NCI-H2227 treated with DMSO at 0.1 percent for 48 hours (cell line): Measurements from ENCODE around the gene VCAN.
"Not testable (repeated sequence)": the region's sequence is repeated elsewhere in the genome, so short reads cannot be mapped to it uniquely, and the experiment has no call there.

ENCODE experiments used
- DNase-seq: peaks from one replicate; lab custom pipeline; 2025; lab: John Stamatoyannopoulos, UW

The VCAN gene

DNA sequence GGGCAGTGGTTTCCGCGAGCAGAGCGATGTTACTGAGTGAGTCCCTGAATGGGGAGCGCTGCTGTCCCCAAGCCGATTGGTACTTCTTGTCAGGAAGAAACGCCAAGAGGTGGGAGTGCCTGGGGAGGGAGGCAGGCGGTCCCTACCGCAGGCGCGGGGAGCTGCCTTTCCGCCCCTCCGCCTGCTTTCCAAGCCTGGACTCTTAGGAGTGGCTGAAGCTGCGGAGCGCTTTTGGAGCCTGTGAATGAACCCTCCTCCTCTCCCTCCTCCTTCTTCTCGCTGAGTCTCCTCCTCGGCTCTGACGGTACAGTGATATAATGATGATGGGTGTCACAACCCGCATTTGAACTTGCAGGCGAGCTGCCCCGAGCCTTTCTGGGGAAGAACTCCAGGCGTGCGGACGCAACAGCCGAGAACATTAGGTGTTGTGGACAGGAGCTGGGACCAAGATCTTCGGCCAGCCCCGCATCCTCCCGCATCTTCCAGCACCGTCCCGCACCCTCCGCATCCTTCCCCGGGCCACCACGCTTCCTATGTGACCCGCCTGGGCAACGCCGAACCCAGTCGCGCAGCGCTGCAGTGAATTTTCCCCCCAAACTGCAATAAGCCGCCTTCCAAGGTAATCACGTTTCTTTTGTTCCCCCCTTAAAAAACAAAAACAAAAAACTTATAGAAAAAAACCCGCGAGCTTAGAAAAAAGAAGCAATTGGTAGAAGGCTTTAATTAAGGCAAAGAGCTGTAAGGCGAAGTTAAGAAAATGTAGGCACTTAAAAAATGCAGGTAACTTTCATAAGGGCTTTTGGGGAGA lies at the start of gene VCAN:
Gene VCAN, plus strand, starts transcription at position 340 of the 808 bp plus-strand sequence. CDS start 11,775 bp downstream, outside the sequence.
- DNase-seq = peak; percentile 73

DNA sequence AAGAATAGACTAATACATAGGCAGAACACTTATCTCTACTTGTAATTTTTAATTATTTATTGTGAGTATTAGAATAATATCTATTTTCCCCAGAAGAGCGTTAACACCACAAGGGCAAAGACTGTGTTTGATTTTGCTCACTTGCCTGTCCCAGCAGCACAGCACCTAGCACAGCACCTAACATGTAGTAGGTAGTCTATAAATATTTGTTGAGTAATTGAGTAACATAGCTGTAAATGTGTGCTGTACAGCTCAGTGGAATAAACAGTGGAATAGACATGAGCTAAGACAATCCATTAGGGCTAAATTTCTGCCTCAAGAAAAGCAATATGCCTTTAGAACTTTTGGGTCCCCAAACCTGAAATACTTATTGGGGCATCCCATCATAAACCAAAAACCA lies 49.3 kb upstream of the VCAN start:
- DNase-seq = no peak

DNA sequence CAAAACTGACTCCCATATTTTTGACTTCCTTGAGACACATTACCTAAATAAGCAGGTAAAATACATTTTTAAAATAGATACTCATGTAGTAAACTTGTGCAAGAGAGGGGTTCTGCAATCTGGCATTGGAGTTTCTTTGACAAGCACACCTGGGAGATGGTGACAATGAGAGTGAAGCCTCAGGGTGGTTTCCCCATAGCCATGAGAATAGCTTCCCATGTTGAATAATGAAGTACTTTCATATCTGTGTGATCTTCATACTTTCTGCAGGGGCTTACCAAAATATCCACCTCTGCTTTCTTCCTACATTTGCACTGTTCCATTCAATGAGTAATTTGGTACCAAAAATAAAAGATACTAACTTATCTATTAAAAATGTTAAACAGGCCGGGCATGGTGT lies 44.7 kb upstream of the VCAN start:
- DNase-seq = no peak

DNA sequence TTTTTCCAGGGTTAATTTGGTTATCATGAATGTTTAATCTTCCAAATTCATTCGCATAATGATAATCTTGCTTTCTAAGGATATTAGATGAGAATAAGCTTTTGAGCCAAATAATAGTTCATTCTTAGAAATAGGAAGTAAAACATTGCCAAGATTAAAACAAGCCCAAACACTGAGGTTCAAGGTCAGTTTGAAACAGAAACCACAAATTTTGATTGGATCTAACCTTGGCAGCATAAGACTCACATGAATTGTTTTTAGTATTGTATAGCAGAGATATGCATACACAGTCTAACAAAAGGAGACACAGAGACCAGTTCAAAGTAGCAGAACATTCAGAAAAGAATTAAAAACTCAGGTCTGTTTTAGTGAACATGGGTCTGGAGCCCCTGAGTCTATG lies 43.4 kb upstream of the VCAN start:
- no peak for DNase-seq

DNA sequence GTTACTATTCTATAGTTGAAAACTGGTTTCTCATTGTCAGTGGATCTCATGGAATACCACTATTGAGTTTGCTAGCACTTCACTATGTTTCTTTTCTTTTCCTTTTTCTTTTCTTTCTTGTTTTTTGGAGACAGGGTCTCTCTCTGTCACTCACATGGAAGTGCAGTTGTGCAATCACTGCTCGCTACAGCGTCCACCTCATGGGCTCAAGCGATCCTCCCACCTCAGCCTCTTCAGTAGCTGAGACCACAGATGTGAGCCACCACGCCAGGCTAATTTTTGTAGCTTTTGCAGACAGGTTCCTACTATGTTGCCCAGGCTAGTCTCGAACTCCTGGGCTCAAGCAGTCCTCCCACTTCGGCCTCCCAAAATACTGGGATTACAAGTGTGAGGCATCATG lies 42.7 kb upstream of the VCAN start:
- no peak for DNase-seq

DNA sequence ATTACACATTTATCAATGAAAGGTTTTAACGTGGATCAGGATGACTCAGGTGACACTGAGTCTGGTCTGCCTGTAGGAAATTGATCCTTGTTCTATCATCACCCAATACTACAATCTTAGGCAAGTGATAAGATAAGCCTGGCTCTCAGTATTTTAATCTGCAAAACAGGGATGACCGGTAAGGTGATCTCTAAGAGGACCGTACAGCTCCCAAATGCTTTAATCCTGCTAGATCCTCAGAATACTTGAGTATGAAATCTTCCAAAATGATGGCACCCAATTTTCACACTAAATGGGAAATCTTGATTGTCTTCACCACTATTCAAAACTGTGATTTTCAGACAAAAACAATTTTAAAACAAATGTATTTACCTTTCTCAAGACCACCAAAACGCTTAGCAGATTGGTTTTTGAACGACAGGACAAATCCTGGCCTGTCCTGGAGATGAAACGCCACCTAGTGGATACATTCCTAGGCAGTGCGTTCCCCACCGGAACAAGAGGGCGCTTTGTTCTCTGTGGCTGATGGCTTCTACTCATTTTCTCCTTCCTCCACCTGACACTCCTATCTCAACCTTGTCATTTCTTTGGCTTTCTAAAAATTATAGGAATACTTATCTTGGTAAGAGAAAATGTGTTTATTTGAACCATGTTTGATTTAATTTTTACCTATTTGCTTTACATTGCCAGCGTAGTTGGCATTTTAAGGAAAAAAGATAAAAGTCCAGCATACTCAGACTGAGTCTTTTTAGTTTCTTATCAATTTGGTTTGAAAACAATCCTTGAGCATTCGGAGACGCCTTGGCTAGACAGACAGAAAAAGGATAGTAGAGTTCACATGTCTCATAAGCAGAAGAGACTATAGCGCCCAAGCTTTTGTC lies 41.2 kb upstream of the VCAN start:
- peak; percentile 4 for DNase-seq

DNA sequence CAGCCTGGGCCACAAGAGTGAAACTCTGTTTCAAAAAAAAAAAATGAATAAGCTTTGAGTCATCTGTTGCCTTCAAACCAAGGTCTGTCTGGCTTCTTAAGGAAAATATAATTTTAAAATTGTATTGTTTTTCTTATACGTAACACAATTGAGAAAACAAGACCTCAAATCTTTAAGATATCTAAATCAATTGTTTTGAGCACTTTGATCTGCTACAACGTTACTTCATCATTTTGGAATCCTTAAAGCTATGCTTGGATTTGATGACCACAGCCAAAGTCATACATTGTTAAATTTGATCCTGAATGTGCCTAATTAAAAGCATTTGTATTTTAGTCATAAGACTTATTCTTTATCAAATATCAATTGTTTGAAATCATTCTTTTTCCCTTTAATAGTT lies 37.7 kb upstream of the VCAN start:
- no peak for DNase-seq

DNA sequence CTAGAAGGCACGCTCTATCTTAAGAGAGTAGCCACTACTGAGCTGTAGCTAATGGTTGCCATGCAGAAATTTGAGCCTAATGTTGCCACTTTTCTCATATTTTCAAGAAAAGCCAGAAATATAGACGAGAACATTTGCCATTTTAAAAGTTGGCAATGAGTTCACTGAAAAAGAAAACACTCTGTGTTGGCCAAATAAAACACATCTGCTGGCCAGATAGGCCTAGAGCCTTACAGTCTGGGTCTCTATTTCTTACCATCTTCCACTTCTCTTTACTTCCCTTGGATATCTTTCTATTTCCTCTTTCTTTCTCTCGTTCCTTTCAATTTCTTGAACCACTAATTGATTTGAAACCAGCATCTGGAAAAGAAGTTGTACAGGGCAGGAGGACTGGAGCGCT lies 36.6 kb upstream of the VCAN start:
- DNase-seq = no peak

DNA sequence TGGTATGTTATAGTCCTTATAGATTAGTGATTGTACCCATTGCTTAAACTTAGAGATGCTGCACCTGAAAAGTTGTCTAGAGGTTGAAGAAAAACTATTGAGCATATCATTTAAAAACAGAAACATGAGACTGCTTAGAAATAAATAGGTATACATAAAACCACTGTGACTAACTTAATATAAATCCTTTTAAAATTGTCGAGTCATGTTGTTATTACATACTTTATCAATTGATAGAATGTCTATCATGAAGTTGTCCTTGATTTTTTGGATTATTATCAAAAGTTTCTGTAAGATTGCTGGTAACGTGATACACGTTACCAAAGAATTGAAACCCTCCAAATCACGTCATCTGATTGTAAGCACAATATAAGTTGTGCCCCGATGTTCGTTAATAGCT lies 35.3 kb upstream of the VCAN start:
- DNase-seq = no peak

DNA sequence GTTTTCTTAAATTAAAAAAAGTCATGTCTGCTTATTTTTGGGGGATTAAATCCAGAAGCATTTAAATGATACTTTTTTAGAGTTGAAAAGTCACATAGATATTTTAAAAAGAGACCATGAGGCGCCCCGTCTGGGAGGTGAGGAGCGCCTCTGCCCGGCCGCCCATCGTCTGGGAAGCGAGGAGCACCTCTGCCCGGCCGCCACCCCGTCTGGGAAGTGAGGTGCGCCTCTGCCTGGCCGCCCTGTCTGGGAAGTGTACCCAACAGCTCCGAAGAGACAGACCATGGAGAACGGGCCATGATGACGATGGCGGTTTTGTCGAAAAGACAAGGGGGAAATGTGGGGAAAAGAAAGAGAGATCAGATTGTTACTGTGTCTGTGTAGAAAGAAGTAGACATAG lies 33.8 kb upstream of the VCAN start:
- DNase-seq = not testable (repeated sequence)

DNA sequence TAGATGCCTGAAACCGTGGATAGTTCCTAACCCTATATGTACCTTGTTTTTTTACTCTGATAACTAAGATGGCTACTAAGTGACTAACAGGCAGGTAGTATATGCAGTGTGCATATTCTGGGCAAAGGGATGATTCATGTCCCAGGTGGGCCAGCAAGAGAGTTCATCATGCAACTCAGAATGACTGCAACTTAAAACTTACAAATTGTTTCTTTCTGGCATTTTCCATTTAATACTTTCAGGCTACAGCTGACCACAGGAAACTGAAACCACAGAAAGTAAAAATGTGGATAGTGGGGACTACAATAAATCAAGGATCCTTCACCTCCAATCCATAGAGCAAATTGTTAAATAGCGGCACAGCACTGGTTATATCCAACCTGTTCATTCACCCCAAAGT lies 30.7 kb upstream of the VCAN start:
- no peak for DNase-seq

DNA sequence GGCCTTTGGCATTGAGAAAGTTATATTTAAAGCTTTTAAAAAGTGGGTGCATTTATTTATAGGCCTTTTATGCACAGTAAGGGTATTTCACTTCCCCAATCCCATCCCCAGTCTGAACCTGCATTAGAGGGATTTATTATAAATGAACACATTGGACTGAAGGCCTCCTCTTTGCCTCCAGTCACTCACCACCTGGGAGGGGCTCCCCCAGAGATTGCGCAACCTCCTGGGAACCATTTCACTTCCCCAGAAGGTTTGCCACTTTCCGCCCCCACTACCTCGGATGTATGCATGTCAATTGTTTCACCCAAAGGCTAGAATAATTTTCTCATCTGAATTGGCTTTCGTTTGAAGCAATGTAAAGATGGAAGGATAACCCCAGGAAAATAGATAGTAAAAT lies 29.8 kb upstream of the VCAN start:
- DNase-seq = no peak

DNA sequence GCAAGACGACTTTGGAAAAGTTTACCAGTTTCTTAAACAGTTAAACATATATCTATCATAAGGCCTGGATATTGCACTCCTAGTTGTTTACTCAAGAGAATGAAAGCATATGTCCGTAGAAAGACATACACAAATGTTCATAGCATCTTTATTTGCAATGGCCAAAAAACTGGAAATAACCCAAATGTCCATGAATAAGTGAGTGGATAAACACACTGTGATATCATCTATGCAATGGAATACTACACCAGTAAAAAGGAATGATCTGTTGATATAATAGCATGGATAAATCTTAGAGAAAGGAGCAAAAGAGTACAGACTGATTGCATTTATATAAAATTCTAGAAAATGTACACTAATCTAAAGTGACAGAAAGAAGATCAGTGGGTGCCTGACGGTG lies 28.0 kb upstream of the VCAN start:
- no peak for DNase-seq

DNA sequence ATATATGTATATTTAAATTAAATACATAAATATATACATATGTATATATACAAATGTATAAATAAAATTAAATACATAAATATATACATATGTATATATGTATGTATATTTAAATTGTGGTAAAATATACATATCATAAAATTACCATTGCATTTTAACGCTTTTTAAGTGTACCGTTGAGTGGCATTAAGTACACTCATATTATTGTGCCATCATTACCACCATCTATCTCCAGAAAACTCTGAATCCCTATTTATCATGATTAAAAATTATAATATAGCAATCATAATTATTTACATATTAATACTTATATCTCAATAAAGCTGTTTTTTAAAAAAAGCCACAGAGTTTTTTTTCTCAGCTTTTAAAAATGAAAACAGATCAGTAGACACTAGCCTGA lies 27.1 kb upstream of the VCAN start:
- no peak for DNase-seq

DNA sequence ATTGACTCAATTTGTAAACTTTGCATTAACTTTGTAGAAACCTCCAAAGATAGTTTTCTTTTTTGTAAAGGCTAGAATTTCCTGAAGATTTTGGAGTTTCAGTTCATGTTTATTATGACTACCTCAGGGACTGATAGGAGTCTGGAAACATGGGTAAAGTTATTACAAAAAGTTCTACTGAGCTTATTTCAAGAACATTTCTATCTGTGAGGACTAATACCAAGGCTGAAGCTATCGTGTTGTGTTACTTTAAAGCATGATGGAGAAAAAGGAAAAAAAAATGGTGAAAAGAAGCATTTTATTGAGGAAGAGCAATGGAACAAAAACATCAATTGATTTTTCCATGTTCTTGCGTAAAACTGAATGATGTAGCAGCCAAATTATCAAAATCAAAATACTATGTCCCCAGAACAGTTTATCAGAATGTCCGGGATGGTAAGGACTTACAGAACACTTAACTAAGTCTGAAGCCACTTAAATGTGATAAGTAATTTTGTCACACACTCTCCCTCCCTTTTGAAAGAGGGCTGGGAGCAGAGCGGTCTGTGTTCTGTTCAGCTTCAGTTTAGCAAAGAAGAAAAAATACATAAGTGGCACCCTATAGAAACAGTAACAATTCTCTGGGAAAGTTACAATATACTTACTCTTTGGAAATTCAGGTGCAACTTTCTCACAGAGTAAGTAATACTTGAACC lies 25.1 kb upstream of the VCAN start:
- DNase-seq = no peak

DNA sequence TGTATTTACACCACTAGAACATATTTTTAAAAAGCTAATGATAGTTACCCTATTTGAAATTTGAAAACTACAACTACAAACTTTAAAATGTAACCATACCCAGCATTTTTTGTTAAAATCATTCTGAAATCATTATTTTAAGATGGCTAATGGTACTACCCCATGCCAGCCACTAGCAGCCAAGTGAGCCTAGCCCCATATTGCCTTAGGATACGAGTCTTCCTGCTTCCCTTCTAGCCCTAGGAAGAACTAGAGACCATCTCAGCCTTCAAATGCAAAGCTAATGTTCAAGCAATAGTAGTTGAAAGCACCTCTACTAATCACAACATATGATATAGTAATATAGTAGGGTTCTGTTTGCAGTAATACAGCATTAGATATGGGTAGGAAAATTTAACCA lies 24.0 kb upstream of the VCAN start:
- no peak for DNase-seq

DNA sequence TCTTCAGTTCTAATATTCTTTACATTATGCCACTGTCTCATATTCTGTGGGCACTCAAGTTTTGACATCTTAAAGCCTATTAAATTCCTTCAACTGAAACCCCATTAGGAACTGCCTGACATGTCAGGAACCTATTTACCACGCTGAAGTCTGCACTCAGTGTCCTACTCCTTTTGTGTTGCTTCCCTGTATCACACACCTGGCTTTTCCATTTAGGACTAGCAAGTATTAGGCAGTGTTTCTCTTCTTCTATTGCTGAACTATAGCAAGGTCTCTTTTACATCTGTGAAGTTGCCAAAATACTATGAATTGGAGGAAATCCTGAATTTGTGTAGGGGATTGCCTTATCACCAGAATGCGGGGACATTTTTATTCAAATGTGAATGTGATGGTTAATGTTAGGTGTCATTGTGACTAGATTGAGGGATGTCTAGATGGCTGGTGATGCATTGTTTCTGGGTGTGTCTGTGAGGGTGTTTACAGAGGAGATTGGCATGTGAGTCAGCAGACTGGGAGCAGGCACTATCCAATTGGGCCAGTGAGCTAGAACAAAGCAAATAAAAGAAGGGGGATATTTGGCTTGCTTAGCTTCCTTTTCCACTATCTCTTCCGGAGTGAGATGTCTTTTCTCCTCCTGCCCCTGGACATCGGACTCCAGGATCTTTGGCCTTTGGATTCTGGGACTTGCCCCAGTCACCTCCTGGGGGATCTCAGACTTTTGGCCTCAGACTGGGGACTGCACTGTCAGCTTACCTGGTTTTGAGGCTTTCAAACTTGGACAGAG lies 21.2 kb upstream of the VCAN start:
- no peak for DNase-seq

DNA sequence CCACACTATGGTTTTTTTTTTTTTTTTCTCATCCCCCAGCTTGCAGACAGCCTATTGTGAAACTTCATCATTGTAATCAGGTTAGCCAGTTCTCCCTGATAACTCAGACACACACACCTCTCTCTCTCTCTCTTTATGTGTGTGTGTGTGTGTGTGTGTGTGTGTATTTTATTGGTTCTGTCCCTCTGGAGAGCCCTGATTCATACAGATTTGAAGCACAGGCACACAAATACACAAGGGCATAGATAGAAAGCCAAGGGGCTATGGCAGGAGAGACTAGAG lies 20.6 kb upstream of the VCAN start:
- DNase-seq = no peak

DNA sequence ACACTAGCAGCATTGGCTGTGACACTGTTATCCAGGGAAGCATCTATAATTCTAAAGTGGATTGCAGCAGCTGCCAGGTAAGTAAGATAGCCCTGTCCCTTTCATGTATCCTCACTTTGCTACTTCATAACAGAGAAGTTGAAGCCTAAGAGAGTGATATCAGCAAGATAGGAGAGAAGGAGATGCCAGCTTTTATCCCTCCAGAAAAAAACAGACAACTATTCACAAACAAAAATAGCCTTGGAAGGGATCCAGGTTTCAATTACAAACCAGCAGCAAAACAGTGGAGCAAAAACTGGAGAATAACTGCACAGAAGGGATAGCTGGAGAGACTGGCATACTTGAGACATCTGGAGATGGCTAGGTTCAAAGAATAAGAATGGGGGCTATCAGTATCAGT lies 19.6 kb upstream of the VCAN start:
- DNase-seq = no peak

DNA sequence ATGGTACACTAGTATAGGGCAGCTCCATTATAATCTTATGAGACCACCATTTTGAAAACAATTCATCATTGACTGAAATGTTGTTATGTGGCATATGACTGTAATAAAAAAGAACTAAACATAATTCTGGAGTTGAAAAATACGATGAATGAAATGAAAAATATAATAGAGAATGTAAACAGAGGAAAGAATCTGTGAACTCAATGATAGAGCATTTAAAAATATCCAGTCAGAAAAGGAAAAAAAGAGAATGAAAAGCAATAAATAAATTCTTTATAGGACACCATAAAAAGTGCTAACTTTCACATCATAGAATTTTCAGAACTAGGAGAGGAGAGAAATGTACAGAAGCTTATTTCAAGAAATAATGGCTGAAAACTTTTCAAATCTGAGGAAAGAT lies 17.6 kb upstream of the VCAN start:
- no peak for DNase-seq

DNA sequence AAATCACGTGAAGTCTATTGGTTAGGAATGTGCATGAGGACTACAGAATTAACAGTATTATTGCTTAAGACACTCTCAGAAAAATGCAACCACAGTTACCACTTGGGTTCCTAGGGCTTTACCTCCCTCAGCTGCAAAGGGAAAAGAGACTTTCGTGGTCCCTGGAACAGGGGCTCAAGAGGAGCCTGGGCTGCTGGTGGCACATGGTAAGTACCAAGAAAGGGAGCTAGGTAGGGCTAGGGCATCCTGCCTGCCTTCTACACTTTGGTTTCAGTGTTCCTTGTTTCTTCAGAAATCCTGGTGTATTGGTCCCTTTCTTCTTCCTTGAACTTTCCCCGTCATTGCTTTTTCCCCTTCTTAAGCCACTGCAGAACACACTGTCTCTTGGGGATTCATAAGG lies 7.3 kb upstream of the VCAN start:
- no peak for DNase-seq

DNA sequence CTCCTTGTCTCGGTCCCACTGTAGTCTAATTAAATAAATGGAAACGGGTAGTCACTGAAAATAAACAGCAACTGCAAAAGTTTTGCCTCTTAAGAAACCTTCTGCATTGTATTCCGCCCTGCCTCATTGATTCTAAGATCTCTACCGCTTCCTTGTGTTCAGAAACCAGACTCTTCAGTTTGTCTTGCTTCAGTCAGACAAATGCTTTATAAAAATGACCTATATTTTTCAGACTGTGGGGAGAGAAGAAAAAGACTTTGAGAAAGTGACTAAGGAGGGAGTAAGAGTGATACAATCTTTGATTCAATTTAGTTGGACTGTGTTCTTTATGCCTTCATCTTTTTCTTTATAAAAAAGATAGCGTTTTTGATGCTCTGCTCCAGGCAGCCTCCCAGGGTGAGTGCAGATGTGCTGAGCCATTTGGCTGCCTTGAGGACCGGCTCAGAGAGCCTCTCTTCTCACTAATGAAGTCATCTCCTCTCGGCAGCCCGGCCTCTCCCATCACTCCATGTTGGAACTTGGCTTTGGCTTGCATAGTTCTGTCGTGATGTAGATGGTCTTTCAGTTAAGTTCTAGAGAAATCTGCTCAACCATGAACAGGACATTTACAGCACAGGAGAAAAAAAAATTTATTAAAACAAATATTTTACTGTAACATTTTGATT lies 4.0 kb upstream of the VCAN start:
- peak; percentile 50 for DNase-seq
